Measurements from ENCODE around the gene ROR1. TPM values are rescaled to one million over a fixed set of nuclear protein-coding genes. Genes with fewer than 3 reads are reported as not detected.

ROR1 gene
- total and polyA plus RNA-seq, 2 of the 13 experiments (the other 11 are each of a cell fraction or from before 2014, with no cell fraction given): 0.58 to 2.3 TPM

DNA sequence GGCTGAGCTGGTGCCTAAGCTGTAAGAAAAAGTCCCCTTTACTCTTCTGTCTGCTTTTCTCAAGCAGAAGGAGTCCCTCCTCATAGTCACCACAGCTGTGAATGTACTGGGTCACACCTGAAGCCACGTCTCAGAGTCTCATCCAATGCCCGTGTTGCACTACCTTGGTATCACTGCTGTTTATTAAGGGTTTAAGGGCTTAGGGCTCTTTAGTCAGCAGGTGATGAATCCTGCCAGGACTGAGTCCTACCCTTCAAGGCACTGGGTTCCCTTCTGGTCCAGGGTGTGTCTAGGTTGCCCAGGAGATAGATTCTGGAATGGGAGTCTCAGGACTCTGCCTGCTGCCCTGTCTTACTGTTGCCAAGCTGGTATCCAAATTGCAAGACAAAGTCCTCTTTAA, 33.4 kb upstream of the ROR1 start:
- H3K4me2 ChIP-seq (ENCODE audit: low read depth, low read length): no peak overlapping the region
- in situ Hi-C loops (cut with HindIII; ENCODE audit: extremely low pct_ligation_motif_present, low pct_unique_long_range_greater_than_20kb): no loop called here
- no peak overlapping the region for H3K9ac ChIP-seq (ENCODE audit: insufficient read depth, low read depth, low read length)
- no peaks in the 10 kb centered on the region for H3K79me2 ChIP-seq (ENCODE audit: insufficient read depth, low read length)
- no peak for FAIRE-seq
- no peak overlapping the region for H2AFZ ChIP-seq (ENCODE audit: low read length)
- ChIA-PET CTCF (ENCODE audit: low intra/inter-chr PET ratio, low total read pairs) (no interaction called here), POLR2A (no interaction called here)
- no peak for ATAC-seq
- intact Hi-C loops (cut with micrococcal nuclease; ENCODE audit: unreplicated experiment): loop anchor here (5.0 kb wide), 1 partner anchor 1282 kb away; no protein-coding TSS in a partner anchor
- no peak for DNase-seq (ENCODE audit: low spot score)
- H3K9me3 ChIP-seq (ENCODE audit: low read length): no peaks in the 10 kb centered on the region
- TF ChIP-seq, protein P1, sequence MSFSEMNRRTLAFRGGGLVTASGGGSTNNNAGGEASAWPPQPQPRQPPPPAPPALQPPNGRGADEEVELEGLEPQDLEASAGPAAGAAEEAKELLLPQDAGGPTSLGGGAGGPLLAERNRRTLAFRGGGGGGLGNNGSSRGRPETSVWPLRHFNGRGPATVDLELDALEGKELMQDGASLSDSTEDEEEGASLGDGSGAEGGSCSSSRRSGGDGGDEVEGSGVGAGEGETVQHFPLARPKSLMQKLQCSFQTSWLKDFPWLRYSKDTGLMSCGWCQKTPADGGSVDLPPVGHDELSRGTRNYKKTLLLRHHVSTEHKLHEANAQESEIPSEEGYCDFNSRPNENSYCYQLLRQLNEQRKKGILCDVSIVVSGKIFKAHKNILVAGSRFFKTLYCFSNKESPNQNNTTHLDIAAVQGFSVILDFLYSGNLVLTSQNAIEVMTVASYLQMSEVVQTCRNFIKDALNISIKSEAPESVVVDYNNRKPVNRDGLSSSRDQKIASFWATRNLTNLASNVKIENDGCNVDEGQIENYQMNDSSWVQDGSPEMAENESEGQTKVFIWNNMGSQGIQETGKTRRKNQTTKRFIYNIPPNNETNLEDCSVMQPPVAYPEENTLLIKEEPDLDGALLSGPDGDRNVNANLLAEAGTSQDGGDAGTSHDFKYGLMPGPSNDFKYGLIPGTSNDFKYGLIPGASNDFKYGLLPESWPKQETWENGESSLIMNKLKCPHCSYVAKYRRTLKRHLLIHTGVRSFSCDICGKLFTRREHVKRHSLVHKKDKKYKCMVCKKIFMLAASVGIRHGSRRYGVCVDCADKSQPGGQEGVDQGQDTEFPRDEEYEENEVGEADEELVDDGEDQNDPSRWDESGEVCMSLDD (CRISPR knock-in tag; IDR thresholded peaks at IDR 0.05; ENCODE audit: borderline replicate concordance): no peak
- TF ChIP-seq ATF7 (IDR thresholded peaks at IDR 0.05) (no peak), ATF7 (CRISPR knock-in tag; IDR thresholded peaks at IDR 0.05) (no peak), ZNF232 (CRISPR knock-in tag; IDR thresholded peaks at IDR 0.05; ENCODE audit: borderline replicate concordance) (no peak), MAF1 (CRISPR knock-in tag; IDR thresholded peaks at IDR 0.05; ENCODE audit: borderline replicate concordance) (no peak), NR0B2 (CRISPR knock-in tag; IDR thresholded peaks at IDR 0.05) (no peak), GTF3A (CRISPR knock-in tag; conservative IDR thresholded peaks at IDR 0.05) (no peak), ZNF644 (CRISPR knock-in tag; IDR thresholded peaks at IDR 0.05; ENCODE audit: low read depth) (no peak), GATA4 (IDR thresholded peaks at IDR 0.05; ENCODE audit: borderline replicate concordance, low read depth) (no peak), ZNF441 (CRISPR knock-in tag; IDR thresholded peaks at IDR 0.05; ENCODE audit: borderline replicate concordance) (no peak), ZNF234 (CRISPR knock-in tag; conservative IDR thresholded peaks at IDR 0.05) (no peak), AKAP8 (CRISPR knock-in tag; IDR thresholded peaks at IDR 0.05) (no peak)
- TF ChIP-seq, protein P2, sequence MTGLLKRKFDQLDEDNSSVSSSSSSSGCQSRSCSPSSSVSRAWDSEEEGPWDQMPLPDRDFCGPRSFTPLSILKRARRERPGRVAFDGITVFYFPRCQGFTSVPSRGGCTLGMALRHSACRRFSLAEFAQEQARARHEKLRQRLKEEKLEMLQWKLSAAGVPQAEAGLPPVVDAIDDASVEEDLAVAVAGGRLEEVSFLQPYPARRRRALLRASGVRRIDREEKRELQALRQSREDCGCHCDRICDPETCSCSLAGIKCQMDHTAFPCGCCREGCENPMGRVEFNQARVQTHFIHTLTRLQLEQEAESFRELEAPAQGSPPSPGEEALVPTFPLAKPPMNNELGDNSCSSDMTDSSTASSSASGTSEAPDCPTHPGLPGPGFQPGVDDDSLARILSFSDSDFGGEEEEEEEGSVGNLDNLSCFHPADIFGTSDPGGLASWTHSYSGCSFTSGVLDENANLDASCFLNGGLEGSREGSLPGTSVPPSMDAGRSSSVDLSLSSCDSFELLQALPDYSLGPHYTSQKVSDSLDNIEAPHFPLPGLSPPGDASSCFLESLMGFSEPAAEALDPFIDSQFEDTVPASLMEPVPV (CRISPR knock-in tag; IDR thresholded peaks at IDR 0.05): no peak
- no peak overlapping the region for H3K4me3 ChIP-seq (replicated peaks in 1 of 3; ENCODE audit: insufficient read depth in 1 of 3, low read depth in 2 of 3, low read length in 3 of 3)
- no peaks in the 10 kb centered on the region for H3K4me1 ChIP-seq (ENCODE audit: insufficient read depth, low read length)
- H3K36me3 ChIP-seq (replicated peaks in 1 of 2; ENCODE audit: control insufficient read depth in 1 of 2, insufficient read depth in 2 of 2, low read length in 2 of 2): no peaks in the 10 kb centered on the region
- H3K27me3 ChIP-seq (ENCODE audit: control insufficient read depth in 1 of 2, insufficient read depth in 2 of 2, low read length in 2 of 2): no peaks in the 10 kb centered on the region; a peak in 1 of 5 replicates
- no TSS peak for BruUV-seq (replicated peaks)
- 14% methylated on average over 2 of the region's 2 CpGs for WGBS (ENCODE audit: low lambda C conversion rate)
- no peaks in the 10 kb centered on the region for H4K20me1 ChIP-seq (ENCODE audit: insufficient read depth, low read length)
- H3K27ac ChIP-seq (ENCODE audit: extremely low read length, insufficient read depth, low read length): no peak overlapping the region

All from HepG2 (cell line).